ENCODE results near the gene DLD. TPM values are rescaled to one million over a fixed set of nuclear protein-coding genes. Genes with fewer than 3 reads are reported as not detected.
A peak's percentile ranks its signal among the peaks of the same experiment; 100 is the strongest.

DLD gene
- total RNA-seq, 8 experiments from 2014 or later = 43.2 to 115 (median 71.6) TPM

DNA sequence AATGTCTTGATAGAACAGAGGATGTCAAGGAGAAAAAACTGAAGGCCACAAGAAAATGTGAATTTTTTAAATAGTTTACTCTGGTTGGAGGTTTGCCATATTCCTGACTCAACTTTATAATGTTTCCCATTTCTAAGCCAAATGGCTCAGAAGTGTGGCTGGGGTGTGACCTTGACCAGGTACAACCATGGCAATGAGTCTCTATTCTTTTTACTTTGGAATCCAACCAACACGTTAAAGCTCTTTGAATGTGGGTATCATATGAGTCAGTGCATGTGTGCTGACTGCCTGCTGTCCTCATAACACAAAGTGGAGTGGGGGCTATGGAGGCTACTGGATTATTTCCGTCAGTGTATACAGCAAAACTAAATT is 33.5 kb upstream of the DLD start:
- Histone ChIP-seq H3K4me1 (replicated peaks in 1 of 2) (no peaks in the 10 kb centered on the region), H3K4me3 (no peak overlapping the region), H3K27ac (no peak overlapping the region)
- in situ Hi-C loops (cut with MboI; ENCODE audit: low pct_unique_long_range_greater_than_20kb in 2 of 9, low sequenced_read_pairs in 9 of 9, unreplicated experiment in 9 of 9) = loop anchor here in 3 of 9 experiments (25.0 kb wide), 2 partner anchors 120 to 395 kb away; partner anchors contain the start of genes CBLL1 (in 2 of the 3) and GPR22 (in 1 of the 3)
- ATAC-seq (replicated peaks in 6 of 8) = peak in 1 of 8 experiments; percentile 52
- 50 to 100% (median 78%) methylated on average over 1 to 2 of the region's 2 CpGs; no CpG with 5 or more reads in 2 of the 10 experiments for WGBS, 10 experiments

GRCh38 chr7:107858280-107858679 is 32.7 kb upstream of the DLD start:
- in situ Hi-C loops (cut with MboI; ENCODE audit: low pct_unique_long_range_greater_than_20kb in 2 of 9, low sequenced_read_pairs in 9 of 9, unreplicated experiment in 9 of 9) = loop anchor here in 3 of 9 experiments (25.0 kb wide), 2 partner anchors 121 to 396 kb away; partner anchors contain the start of genes CBLL1 (in 2 of the 3) and GPR22 (in 1 of the 3)
- H3K4me1 ChIP-seq (replicated peaks in 1 of 2) = no peaks in the 10 kb centered on the region
- no peak overlapping the region for H3K27ac ChIP-seq
- 31 to 100% (median 81%) methylated on average over 1 to 4 of the region's 5 CpGs; no CpG with 5 or more reads in 2 of the 10 experiments for WGBS, 10 experiments
- ATAC-seq (replicated peaks in 6 of 8) = no peak
- H3K4me3 ChIP-seq = no peak overlapping the region

DNA sequence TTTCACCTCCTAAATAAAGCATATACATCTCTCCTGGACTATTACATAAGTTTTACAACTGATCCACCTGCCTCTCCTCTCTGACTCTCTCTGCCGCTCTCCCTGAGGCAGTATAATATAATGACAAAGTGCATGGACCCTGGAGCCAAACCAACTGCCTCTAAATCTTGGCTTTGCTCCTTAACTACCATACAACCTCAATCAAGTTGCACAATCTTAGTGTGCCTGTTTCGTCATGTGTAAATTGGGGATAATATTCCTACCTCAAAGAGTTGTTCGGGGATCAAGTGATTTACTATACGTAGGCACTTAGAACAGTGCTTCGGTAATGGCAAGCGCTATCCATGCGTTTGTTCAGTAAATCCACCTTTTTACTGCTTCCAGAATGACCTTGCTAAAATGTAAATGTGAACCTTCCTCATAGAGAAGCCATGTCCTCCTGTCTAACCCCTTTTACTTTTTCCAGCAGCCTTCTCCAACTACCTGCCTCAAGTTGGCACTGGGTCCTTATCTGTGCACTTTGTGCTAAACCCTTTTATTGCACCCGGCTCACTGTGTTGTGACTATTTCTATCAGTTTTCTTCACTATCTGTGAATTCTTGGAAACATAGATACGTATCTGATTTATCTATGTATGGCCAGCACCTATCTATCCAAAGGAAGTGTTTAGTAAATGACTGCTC is 30.6 kb upstream of the DLD start:
- no peak overlapping the region for H3K4me3 ChIP-seq
- in situ Hi-C loops (cut with MboI; ENCODE audit: low pct_unique_long_range_greater_than_20kb in 2 of 9, low sequenced_read_pairs in 9 of 9, unreplicated experiment in 9 of 9) = loop anchor here in 3 of 9 experiments (25.0 kb wide), 2 partner anchors 123 to 398 kb away; partner anchors contain the start of genes CBLL1 (in 2 of the 3) and GPR22 (in 1 of the 3)
- no peaks in the 10 kb centered on the region for H3K4me1 ChIP-seq (replicated peaks in 1 of 2)
- WGBS, 10 experiments = 13 to 100% (median 90%) methylated on average over 1 to 9 of the region's 9 CpGs; no CpG with 5 or more reads in 1 of the 10 experiments
- ATAC-seq (replicated peaks in 6 of 8) = no peak
- no peak overlapping the region for H3K27ac ChIP-seq

- Histone ChIP-seq H3K4me3 (no peak overlapping the region), H3K4me1 (replicated peaks in 1 of 2) (no peaks in the 10 kb centered on the region), H3K27ac (no peak overlapping the region)
- in situ Hi-C loops (cut with MboI; ENCODE audit: low pct_unique_long_range_greater_than_20kb in 2 of 9, low sequenced_read_pairs in 9 of 9, unreplicated experiment in 9 of 9) = loop anchor here in 3 of 9 experiments (25.0 kb wide), 2 partner anchors 124 to 399 kb away; partner anchors contain the start of genes CBLL1 (in 2 of the 3) and GPR22 (in 1 of the 3)
- 0 to 90% (median 75%) methylated on average over 1 to 6 of the region's 6 CpGs; no CpG with 5 or more reads in 3 of the 10 experiments for WGBS, 10 experiments
- ATAC-seq (replicated peaks in 6 of 8) = no peak
These were observed 29.9 kb upstream of the DLD start for GRCh38 chr7:107860981-107861652.

GRCh38 chr7:107865956-107866775 is 24.8 kb upstream of the DLD start:
- WGBS, 10 experiments = 67 to 100% (median 80%) methylated on average over 1 of the region's 1 CpG; no CpG with 5 or more reads in 5 of the 10 experiments
- ATAC-seq (replicated peaks in 6 of 8) = no peak
- in situ Hi-C loops (cut with MboI; ENCODE audit: low pct_unique_long_range_greater_than_20kb in 2 of 9, low sequenced_read_pairs in 9 of 9, unreplicated experiment in 9 of 9) = loop anchor here in 3 of 9 experiments (25.0 kb wide), 2 partner anchors 129 to 404 kb away; partner anchors contain the start of genes CBLL1 (in 2 of the 3) and GPR22 (in 1 of the 3)
- Histone ChIP-seq H3K27ac (no peak overlapping the region), H3K4me3 (no peak overlapping the region), H3K4me1 (replicated peaks in 1 of 2) (no peaks in the 10 kb centered on the region)

GRCh38 chr7:107867858-107868466 is 23.0 kb upstream of the DLD start:
- WGBS, 10 experiments = 19 to 100% (median 71%) methylated on average over 1 to 3 of the region's 3 CpGs
- ATAC-seq (replicated peaks in 6 of 8) = no peak
- in situ Hi-C loops (cut with MboI; ENCODE audit: low pct_unique_long_range_greater_than_20kb in 2 of 9, low sequenced_read_pairs in 9 of 9, unreplicated experiment in 9 of 9) = loop anchor here in 3 of 9 experiments (25.0 kb wide), 2 partner anchors 131 to 406 kb away; partner anchors contain the start of genes CBLL1 (in 2 of the 3) and GPR22 (in 1 of the 3)
- H3K4me3 ChIP-seq = no peak overlapping the region
- H3K4me1 ChIP-seq (replicated peaks in 1 of 2) = no peaks in the 10 kb centered on the region
- no peak overlapping the region for H3K27ac ChIP-seq

GRCh38 chr7:107870427-107871000 is 20.5 kb upstream of the DLD start:
- in situ Hi-C loops (cut with MboI; ENCODE audit: low pct_unique_long_range_greater_than_20kb in 2 of 9, low sequenced_read_pairs in 9 of 9, unreplicated experiment in 9 of 9) = loop anchor here in 3 of 9 experiments (10.0 to 25.0 kb wide), 3 partner anchors 106 to 408 kb away; partner anchors contain the start of genes CBLL1 (in 2 of the 3) and GPR22 (in 1 of the 3)
- Histone ChIP-seq H3K4me1 (replicated peaks in 1 of 2) (no peaks in the 10 kb centered on the region), H3K4me3 (no peak overlapping the region), H3K27ac (no peak overlapping the region)
- ATAC-seq (replicated peaks in 6 of 8) = no peak
- 39 to 88% (median 65%) methylated on average over 2 to 5 of the region's 5 CpGs; no CpG with 5 or more reads in 2 of the 10 experiments for WGBS, 10 experiments

DNA sequence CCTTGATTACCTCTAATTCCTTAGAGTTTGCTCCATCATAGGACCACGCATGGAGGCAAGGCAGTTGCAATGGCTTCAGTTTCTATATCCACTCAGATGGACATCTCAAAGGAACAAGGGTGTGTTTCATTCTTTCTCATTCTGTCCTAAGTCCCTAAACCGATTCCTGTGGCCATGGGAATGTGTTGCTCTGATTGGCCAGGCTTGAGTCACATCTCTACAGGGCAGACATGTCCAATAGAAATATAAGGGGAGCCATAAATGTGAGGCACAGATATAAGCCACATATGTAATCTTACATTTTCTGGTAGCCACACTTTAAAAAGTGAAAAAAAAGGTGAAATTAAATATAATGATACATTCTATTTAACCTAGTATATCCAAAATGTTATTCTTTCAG is 16.9 kb upstream of the DLD start:
- Histone ChIP-seq H3K4me3 (no peak overlapping the region), H3K27ac (no peak overlapping the region), H3K4me1 (replicated peaks in 1 of 2) (no peaks in the 10 kb centered on the region)
- 17 to 100% (median 72%) methylated on average over 1 to 2 of the region's 2 CpGs; no CpG with 5 or more reads in 1 of the 10 experiments for WGBS, 10 experiments
- in situ Hi-C loops (cut with MboI; ENCODE audit: low pct_unique_long_range_greater_than_20kb in 2 of 9, low sequenced_read_pairs in 9 of 9, unreplicated experiment in 9 of 9) = loop anchor here in 3 of 9 experiments (10.0 to 25.0 kb wide), 3 partner anchors 109 to 412 kb away; partner anchors contain the start of genes CBLL1 (in 2 of the 3) and GPR22 (in 1 of the 3)
- peak in 3 of 8 experiments; percentile 18 to 65 (median 20) for ATAC-seq (replicated peaks in 6 of 8)

DNA sequence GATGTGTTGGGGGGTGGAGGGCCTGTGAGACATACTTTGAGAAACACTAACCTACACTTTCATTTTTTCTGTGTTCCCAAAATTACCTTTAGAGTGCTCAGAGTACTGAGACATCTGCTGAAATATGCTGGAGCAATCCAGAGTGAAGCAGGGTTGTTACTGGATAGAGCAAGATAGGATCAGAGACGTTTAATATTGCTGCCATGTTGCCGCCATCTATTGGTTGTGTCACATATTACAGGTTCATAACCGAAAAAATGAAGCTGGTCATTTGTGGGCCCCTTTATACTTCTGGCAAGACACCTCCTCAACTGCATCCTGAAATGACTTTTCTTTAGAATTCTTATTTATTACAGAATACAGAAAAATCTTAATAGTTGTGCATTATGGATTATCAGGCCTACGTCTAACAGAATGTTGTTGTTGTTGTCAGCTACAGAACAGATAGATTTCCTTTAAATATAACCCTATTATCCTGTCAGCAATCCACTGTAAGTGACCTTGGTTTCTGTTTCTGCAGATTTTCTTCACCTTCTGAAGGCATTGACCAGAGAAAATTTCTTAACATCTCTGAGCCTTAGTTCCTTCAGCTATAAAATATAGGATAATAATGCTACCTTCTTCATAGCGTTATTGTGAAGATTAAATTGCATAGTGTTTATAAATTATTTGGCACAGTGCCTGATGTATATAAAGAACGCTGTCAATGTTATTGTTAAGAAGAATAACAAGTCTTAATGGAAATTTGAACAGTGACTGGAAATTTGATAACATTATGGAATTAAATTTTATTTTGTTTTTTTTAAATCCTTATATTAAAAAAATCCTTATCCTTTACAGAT is 16.2 kb upstream of the DLD start:
- ATAC-seq (replicated peaks in 6 of 8) = peak; percentile 83 to 93 (median 90)
- no peak overlapping the region for H3K27ac ChIP-seq
- H3K4me3 ChIP-seq = no peak overlapping the region
- H3K4me1 ChIP-seq (replicated peaks in 1 of 2) = no peaks in the 10 kb centered on the region
- in situ Hi-C loops (cut with MboI; ENCODE audit: low pct_unique_long_range_greater_than_20kb in 2 of 9, low sequenced_read_pairs in 9 of 9, unreplicated experiment in 9 of 9) = loop anchor here in 4 of 9 experiments (10.0 to 25.0 kb wide), 3 partner anchors 110 to 413 kb away; partner anchors contain the start of genes CBLL1 (in 2 of the 4) and GPR22 (in 2 of the 4)
- 5 to 100% (median 25%) methylated on average over 1 to 6 of the region's 6 CpGs for WGBS, 10 experiments

GRCh38 chr7:107876916-107877315 is 14.1 kb upstream of the DLD start:
- Histone ChIP-seq H3K4me1 (replicated peaks in 1 of 2) (no peaks in the 10 kb centered on the region), H3K4me3 (no peak overlapping the region), H3K27ac (no peak overlapping the region)
- ATAC-seq (replicated peaks in 6 of 8) = no peak
- in situ Hi-C loops (cut with MboI; ENCODE audit: low pct_unique_long_range_greater_than_20kb in 2 of 9, low sequenced_read_pairs in 9 of 9, unreplicated experiment in 9 of 9) = loop anchor here in 2 of 9 experiments (10.0 to 25.0 kb wide), 2 partner anchors 112 to 415 kb away; partner anchors contain the start of gene GPR22 (in 1 of the 2)
- 44 to 100% (median 75%) methylated on average over 1 to 2 of the region's 2 CpGs for whole genome bisulfite sequencing, 10 experiments
